PC-9 (cell line): ENCODE data around the gene ANKRD33B. TPM values are rescaled to one million over a fixed set of nuclear protein-coding genes. Genes with fewer than 3 reads are reported as not detected.

Experiments
- BruUV-seq: library from RNA; stranded (reverse); fragments of 400-500 nt; replicated peaks from 2 replicates; lab custom pipeline; 2021; lab: Mats Ljungman, UMichigan
- CTCF ChIA-PET: fragments of 300-600 bp; sonication (Branson Sonifier 250); formaldehyde crosslinking; loops from one replicate; lab custom pipeline; 2022; ENCODE audit warnings: antibody characterized with exemption; lab: Charles Lee
- POLR2A ChIA-PET: fragments of 300-600 bp; sonication (Branson Sonifier 250); formaldehyde crosslinking; loops from one replicate; lab custom pipeline; 2022; ENCODE audit warnings: antibody characterized with exemption; ENCODE audit not compliant: unreplicated experiment; lab: Charles Lee
- DNase-seq, 2 experiments: peaks; one replicate each; pipeline versions ENCODE4 v3.0.0 to v3.0.0-alpha.2; 2015 to 2022; ENCODE audit warnings: mixed read lengths in 1 of 2
- H2AFZ ChIP-seq: fragments of 200-600 bp; sonication (generic); 2 replicates; pipeline ENCODE4 v1.8.1; 2017; ENCODE audit warnings: antibody characterized with exemption
- H3F3A ChIP-seq: fragments of 200-600 bp; sonication (generic); 2 replicates; pipeline ENCODE4 v1.8.1; 2017; ENCODE audit warnings: antibody characterized with exemption, mild to moderate bottlenecking, low read depth; ENCODE audit not compliant: insufficient read depth
- H3K27ac ChIP-seq: fragments of 200-600 bp; sonication (generic); 2 replicates; pipeline ENCODE4 v1.6.1; 2016; ENCODE audit warnings: mixed run types
- H3K27me3 ChIP-seq: fragments of 200-600 bp; sonication (generic); 2 replicates; pipeline ENCODE4 v1.6.1; 2016; ENCODE audit warnings: low read depth, mixed run types; ENCODE audit not compliant: insufficient read depth
- H3K36me3 ChIP-seq: fragments of 200-600 bp; sonication (generic); 2 replicates; pipeline ENCODE4 v1.6.1; 2016; ENCODE audit warnings: low read depth, mixed run types
- H3K4me1 ChIP-seq: fragments of 200-600 bp; sonication (generic); replicated peaks from 2 replicates; pipeline ENCODE4 v1.6.1; 2016; ENCODE audit warnings: mixed run types; ENCODE audit not compliant: insufficient read depth
- H3K4me2 ChIP-seq: fragments of 200-600 bp; sonication (generic); 2 replicates; pipeline ENCODE4 v1.6.1; 2017; ENCODE audit warnings: mixed run types
- H3K4me3 ChIP-seq: fragments of 200-600 bp; sonication (generic); 2 replicates; pipeline ENCODE4 v1.6.1; 2016; ENCODE audit warnings: mixed run types
- H3K79me2 ChIP-seq: fragments of 200-600 bp; sonication (generic); 2 replicates; pipeline ENCODE4 v1.6.1; 2017; ENCODE audit warnings: low read depth, mixed run types
- H3K9me2 ChIP-seq: fragments of 200-600 bp; sonication (generic); 2 replicates; pipeline ENCODE4 v1.8.1; 2017; ENCODE audit warnings: mild to moderate bottlenecking; ENCODE audit not compliant: insufficient read depth
- H3K9me3 ChIP-seq: fragments of 200-600 bp; sonication (generic); 2 replicates; pipeline ENCODE4 v1.8.1; 2016; ENCODE audit warnings: low read depth; ENCODE audit not compliant: insufficient read depth
- H4K20me1 ChIP-seq: fragments of 200-600 bp; sonication (generic); 2 replicates; pipeline ENCODE4 v1.8.1; 2017; ENCODE audit not compliant: insufficient read depth
- EZH2 ChIP-seq: fragments of 200-600 bp; sonication (generic); IDR thresholded peaks from 2 replicates; pipeline ENCODE4 v1.8.0; 2017; ENCODE audit warnings: antibody characterized with exemption, low read depth
- intact Hi-C: fragments of 100-400 bp; cut with micrococcal nuclease; formaldehyde crosslinking; loops from one replicate; pipeline ENCODE4 v1.10.0; 2022; ENCODE audit not compliant: unreplicated experiment
- total RNA-seq: library from RNA; stranded (reverse); gene quantifications from 2 replicates; pipeline ENCODE4 v1.2.3, GENCODE V29; 2021
- TF ChIP-seq, protein P1 (sequence below): fragments of 200-600 bp; sonication (generic); conservative IDR thresholded peaks from 2 replicates; pipeline ENCODE4 v1.6.1; 2017; ENCODE audit warnings: mixed run types, antibody characterized with exemption, mild to moderate bottlenecking, moderate library complexity

The ANKRD33B gene
- total RNA-seq, 1 experiment from 2014 or later: 32.1 TPM

DNA sequence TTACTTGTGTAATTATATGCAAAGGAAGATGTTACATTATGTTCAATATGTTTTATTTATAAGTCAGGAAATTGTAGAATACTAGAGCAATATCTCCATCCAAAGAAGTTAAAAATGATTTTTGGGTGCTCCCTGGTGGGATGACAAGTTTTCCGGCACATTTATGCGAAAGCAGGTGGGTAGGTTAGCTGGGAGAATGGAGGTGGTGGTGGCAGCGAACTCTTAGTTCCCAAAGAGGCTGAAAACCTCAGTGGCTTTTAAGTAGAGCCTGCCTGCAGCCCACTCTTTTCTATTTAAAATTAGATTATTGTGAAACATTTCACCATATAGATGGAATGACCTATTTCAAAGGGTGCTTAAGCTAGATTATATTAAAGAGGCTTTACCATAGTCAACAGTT lies 51.8 kb downstream of the ANKRD33B start:
- CTCF ChIA-PET: interaction anchor here (0.6 kb wide), 1 partner anchor 143 kb away, joined by 5 read pairs; no protein-coding TSS in a partner anchor
- TF ChIP-seq EZH2: no peak
- TF ChIP-seq, protein P1, sequence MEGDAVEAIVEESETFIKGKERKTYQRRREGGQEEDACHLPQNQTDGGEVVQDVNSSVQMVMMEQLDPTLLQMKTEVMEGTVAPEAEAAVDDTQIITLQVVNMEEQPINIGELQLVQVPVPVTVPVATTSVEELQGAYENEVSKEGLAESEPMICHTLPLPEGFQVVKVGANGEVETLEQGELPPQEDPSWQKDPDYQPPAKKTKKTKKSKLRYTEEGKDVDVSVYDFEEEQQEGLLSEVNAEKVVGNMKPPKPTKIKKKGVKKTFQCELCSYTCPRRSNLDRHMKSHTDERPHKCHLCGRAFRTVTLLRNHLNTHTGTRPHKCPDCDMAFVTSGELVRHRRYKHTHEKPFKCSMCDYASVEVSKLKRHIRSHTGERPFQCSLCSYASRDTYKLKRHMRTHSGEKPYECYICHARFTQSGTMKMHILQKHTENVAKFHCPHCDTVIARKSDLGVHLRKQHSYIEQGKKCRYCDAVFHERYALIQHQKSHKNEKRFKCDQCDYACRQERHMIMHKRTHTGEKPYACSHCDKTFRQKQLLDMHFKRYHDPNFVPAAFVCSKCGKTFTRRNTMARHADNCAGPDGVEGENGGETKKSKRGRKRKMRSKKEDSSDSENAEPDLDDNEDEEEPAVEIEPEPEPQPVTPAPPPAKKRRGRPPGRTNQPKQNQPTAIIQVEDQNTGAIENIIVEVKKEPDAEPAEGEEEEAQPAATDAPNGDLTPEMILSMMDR: no peak
- POLR2A ChIA-PET: no interaction called here

DNA sequence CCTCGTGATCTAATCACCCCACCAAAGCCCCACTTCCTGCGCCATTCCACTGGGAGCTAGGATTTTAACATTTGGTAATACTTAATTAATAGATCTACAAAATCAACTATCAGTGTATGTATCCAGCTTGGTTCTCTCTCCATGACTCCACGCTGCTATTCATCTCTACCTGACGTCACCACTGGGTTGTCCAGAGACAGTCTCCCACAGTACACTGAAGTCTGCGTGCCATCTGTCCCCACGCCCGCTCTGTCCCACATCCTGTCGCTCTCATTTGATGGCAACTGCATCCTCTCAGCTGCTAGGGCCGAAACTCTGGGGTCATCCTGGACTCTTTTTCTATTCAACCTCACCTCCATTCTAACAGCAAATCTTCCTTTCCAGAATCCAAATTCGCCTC lies 53.2 kb downstream of the ANKRD33B start:
- intact Hi-C loops: no loop called here
- no peak for DNase-seq
- POLR2A ChIA-PET: interaction anchor here (0.6 kb wide), 1 partner anchor 56 kb away, joined by 12 read pairs; no protein-coding TSS in a partner anchor
- Histone ChIP-seq H3K9me3 (no peaks in the 10 kb centered on the region), H2AFZ (no peak overlapping the region), H3K36me3 (no peaks in the 10 kb centered on the region), H3K4me3 (no peak overlapping the region), H3K4me2 (no peak overlapping the region), H3K4me1 (no peaks in the 10 kb centered on the region; the same call in 1 of the 2 replicates), H4K20me1 (no peaks in the 10 kb centered on the region), H3K9me2 (no peaks in the 10 kb centered on the region), H3F3A (0 out of 2 replicates have a peak, but pooled peaks cover 1% of the 10 kb centered on the region), H3K27me3 (no peaks in the 10 kb centered on the region), H3K27ac (no peak overlapping the region), H3K79me2 (no peaks in the 10 kb centered on the region)
- BruUV-seq: no TSS peak
- CTCF ChIA-PET: no interaction called here
- no peak for TF ChIP-seq EZH2
- TF ChIP-seq, protein P1: no peak

More for the DNA sequence above, 51.8 kb downstream of the ANKRD33B start:
- no TSS peak for BruUV-seq
- intact Hi-C loops: no loop called here
- Histone ChIP-seq H3F3A (no peaks in the 10 kb centered on the region), H3K4me3 (no peak overlapping the region), H3K4me1 (no peaks in the 10 kb centered on the region), H3K27ac (no peak overlapping the region), H4K20me1 (no peaks in the 10 kb centered on the region), H3K36me3 (no peaks in the 10 kb centered on the region), H3K9me3 (no peaks in the 10 kb centered on the region), H2AFZ (no peak overlapping the region), H3K9me2 (no peaks in the 10 kb centered on the region), H3K27me3 (no peaks in the 10 kb centered on the region), H3K4me2 (no peak overlapping the region), H3K79me2 (no peaks in the 10 kb centered on the region)
- no peak for DNase-seq

DNA sequence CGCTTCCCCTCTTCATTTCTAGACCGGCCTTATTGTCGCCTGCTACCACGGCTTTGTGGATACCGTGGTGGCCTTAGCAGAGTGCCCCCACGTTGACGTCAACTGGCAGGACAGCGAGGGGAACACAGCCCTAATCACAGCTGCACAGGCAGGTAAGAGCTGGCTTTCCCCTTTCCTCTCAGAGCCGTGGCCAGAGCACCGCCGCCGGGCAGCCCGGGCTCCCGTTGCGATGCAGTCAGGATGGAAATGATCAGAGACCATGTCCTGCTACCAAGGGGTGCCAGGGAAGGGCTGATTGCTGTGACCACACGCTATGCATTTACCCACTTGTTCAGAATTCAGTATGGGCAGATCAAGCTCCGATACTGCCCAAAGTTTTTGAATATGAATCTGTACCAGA lies 54.4 kb downstream of the ANKRD33B start:
- no TSS peak for BruUV-seq
- POLR2A ChIA-PET: interaction anchor here (0.7 kb wide), 1 partner anchor 356 kb away, joined by 3 read pairs; no protein-coding TSS in a partner anchor
- H3K4me3 ChIP-seq: no peak overlapping the region

More for the DNA sequence above, 54.4 kb downstream of the ANKRD33B start:
- H3F3A ChIP-seq: peaks cover 5% of the 10 kb centered on the region; the same call in 1 of the 2 replicates
- no peaks in the 10 kb centered on the region for H3K9me3 ChIP-seq
- no peaks in the 10 kb centered on the region for H3K9me2 ChIP-seq
- no peak overlapping the region for H2AFZ ChIP-seq
- no peak overlapping the region for H3K4me2 ChIP-seq
- no peaks in the 10 kb centered on the region for H3K79me2 ChIP-seq
- H3K4me1 ChIP-seq: no peaks in the 10 kb centered on the region; the same call in 1 of the 2 replicates
- no peak for DNase-seq
- no peaks in the 10 kb centered on the region for H3K36me3 ChIP-seq
- intact Hi-C loops: no loop called here
- CTCF ChIA-PET: interaction anchor here (0.7 kb wide), 1 partner anchor 61 kb away, joined by 3 read pairs; no protein-coding TSS in a partner anchor
- H3K27me3 ChIP-seq: no peaks in the 10 kb centered on the region
- H3K27ac ChIP-seq: no peak overlapping the region
- TF ChIP-seq, protein P1: no peak
- no peak for TF ChIP-seq EZH2
- H4K20me1 ChIP-seq: no peaks in the 10 kb centered on the region
